Smooth muscle cell (in vitro differentiated cells): ENCODE data around the gene NPM1. TPM values are rescaled to one million over a fixed set of nuclear protein-coding genes. Genes with fewer than 3 reads are reported as not detected.

Experiments used
- DNase-seq: peaks from one replicate; lab custom pipeline; 2025; ENCODE audit not compliant: unreplicated experiment; lab: John Stamatoyannopoulos, UW
- H2AFZ ChIP-seq: fragments of 200-600 bp; sonication (generic); 2 replicates; pipeline ENCODE4 v1.6.0; 2016; ENCODE audit warnings: antibody characterized with exemption, low read depth, mild to moderate bottlenecking
- H3F3A ChIP-seq: fragments of 200-600 bp; sonication (generic); 2 replicates; pipeline ENCODE4 v1.6.0; 2017; ENCODE audit warnings: antibody characterized with exemption, low read depth
- H3K27ac ChIP-seq: fragments of 200-600 bp; sonication (generic); 2 replicates; pipeline ENCODE4 v1.5.1; 2016; ENCODE audit warnings: low read depth, mild to moderate bottlenecking
- H3K27me3 ChIP-seq: fragments of 200-600 bp; sonication (generic); 2 replicates; pipeline ENCODE4 v1.6.1; 2016; ENCODE audit warnings: low read depth, mild to moderate bottlenecking
- H3K36me3 ChIP-seq: fragments of 200-600 bp; sonication (generic); 2 replicates; pipeline ENCODE4 v1.5.1; 2016; ENCODE audit warnings: low read depth
- H3K4me1 ChIP-seq: fragments of 200-600 bp; sonication (generic); 2 replicates; pipeline ENCODE4 v1.5.1; 2016; ENCODE audit warnings: low read depth
- H3K4me2 ChIP-seq: fragments of 200-600 bp; sonication (generic); 2 replicates; pipeline ENCODE4 v1.6.0; 2016; ENCODE audit warnings: mild to moderate bottlenecking
- H3K4me3 ChIP-seq: fragments of 200-600 bp; sonication (generic); 2 replicates; pipeline ENCODE4 v1.5.1; 2016; ENCODE audit warnings: mild to moderate bottlenecking
- H3K79me2 ChIP-seq: fragments of 200-600 bp; sonication (generic); 2 replicates; pipeline ENCODE4 v1.6.0; 2016; ENCODE audit warnings: low read depth, mild to moderate bottlenecking
- H3K9ac ChIP-seq: fragments of 200-600 bp; sonication (generic); 2 replicates; pipeline ENCODE4 v1.6.0; 2016; ENCODE audit warnings: low read depth
- H3K9me3 ChIP-seq: fragments of 200-600 bp; sonication (generic); replicated peaks from 2 replicates; pipeline ENCODE4 v1.5.1; 2016; ENCODE audit warnings: low read depth
- H4K20me1 ChIP-seq: fragments of 200-600 bp; sonication (generic); 2 replicates; pipeline ENCODE4 v1.6.0; 2016; ENCODE audit warnings: low read depth
- WGBS: methylation state at CpG from one replicate; pipeline ENCODE4 v1.1.7; 2016; ENCODE audit warnings: low lambda C conversion rate; 5-methylcytosine and 5-hydroxymethylcytosine counted together
- polyA plus RNA-seq: library from polyadenylated mRNA; unstranded; fragments of >200 nt; fragmentation: Nextera tagmentation; extraction: Ambion mirVana; gene quantifications from 2 replicates; pipeline ENCODE4 v1.2.1, GENCODE V29; 2016
- total RNA-seq: library from RNA; depleted of rRNA; stranded (reverse); fragments of >200 nt; gene quantifications from 2 replicates; pipeline ENCODE4 v1.2.3, GENCODE V29; 2014
- TF ChIP-seq, protein P1 (sequence below): fragments of 200-600 bp; sonication (generic); IDR thresholded peaks from 2 replicates; pipeline ENCODE4 v1.5.1; 2017; ENCODE audit warnings: borderline replicate concordance, mild to moderate bottlenecking, antibody characterized with exemption; ENCODE audit not compliant: insufficient read depth, poor library complexity, severe bottlenecking

NPM1 gene
- total and polyA plus RNA-seq, 2 experiments from 2014 or later = 330 to 2,459 TPM

- Histone ChIP-seq H3F3A (no peaks in the 10 kb centered on the region), H3K4me2 (no peak overlapping the region), H3K9ac (no peak overlapping the region), H3K4me3 (no peak overlapping the region), H3K79me2 (no peaks in the 10 kb centered on the region), H3K9me3 (no peaks in the 10 kb centered on the region), H3K27me3 (peaks cover 4% of the 10 kb centered on the region), H3K4me1 (no peaks in the 10 kb centered on the region), H4K20me1 (no peaks in the 10 kb centered on the region), H3K36me3 (no peaks in the 10 kb centered on the region), H3K27ac (no peak overlapping the region), H2AFZ (no peak overlapping the region)
- 57% methylated on average over 17 of the region's 17 CpGs for whole genome bisulfite sequencing
- TF ChIP-seq, protein P1, sequence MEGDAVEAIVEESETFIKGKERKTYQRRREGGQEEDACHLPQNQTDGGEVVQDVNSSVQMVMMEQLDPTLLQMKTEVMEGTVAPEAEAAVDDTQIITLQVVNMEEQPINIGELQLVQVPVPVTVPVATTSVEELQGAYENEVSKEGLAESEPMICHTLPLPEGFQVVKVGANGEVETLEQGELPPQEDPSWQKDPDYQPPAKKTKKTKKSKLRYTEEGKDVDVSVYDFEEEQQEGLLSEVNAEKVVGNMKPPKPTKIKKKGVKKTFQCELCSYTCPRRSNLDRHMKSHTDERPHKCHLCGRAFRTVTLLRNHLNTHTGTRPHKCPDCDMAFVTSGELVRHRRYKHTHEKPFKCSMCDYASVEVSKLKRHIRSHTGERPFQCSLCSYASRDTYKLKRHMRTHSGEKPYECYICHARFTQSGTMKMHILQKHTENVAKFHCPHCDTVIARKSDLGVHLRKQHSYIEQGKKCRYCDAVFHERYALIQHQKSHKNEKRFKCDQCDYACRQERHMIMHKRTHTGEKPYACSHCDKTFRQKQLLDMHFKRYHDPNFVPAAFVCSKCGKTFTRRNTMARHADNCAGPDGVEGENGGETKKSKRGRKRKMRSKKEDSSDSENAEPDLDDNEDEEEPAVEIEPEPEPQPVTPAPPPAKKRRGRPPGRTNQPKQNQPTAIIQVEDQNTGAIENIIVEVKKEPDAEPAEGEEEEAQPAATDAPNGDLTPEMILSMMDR = peak; percentile 70
- no peak for DNase-seq
Measured at GRCh38 chr5:171342362-171343111, 45.1 kb upstream of the NPM1 start.

DNA sequence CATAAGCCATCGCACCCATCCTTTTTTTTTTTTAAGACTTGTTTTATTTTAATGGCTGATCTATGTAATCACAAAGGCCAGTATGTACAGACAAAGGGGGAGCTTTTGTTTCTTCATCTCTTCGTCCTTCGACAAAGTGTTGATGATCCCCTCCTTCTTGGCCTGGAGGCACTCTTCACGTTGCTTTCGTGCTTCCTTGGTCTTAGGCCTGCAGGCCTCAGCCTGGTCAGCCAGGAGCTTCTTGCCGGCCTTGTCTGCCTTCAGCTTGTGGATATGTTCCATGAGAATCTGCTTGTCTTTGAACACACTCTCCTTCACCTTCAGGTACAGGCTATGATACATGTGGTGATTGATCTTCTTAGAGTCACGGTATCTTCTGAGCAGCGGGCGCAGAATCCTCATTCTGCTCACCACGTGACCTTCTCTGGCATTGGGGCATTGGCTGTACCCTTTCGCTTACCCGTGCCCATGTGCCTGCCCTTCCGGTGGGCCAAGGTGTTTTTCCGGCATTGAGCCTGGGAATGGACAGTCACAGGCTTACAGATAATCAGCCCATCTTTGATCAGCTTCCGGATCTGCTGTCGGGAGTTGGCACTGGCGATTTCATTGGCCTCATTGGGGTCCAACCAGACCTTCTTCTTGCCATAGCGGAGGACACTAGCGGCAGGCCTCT lies 42.6 kb upstream of the NPM1 start:
- Histone ChIP-seq H3K9ac (no peak overlapping the region), H3K4me2 (no peak overlapping the region), H3K9me3 (no peaks in the 10 kb centered on the region), H3K4me3 (no peak overlapping the region), H3K27me3 (no peaks in the 10 kb centered on the region), H3K27ac (no peak overlapping the region), H3K36me3 (no peaks in the 10 kb centered on the region), H3K4me1 (no peaks in the 10 kb centered on the region), H3F3A (no peaks in the 10 kb centered on the region), H3K79me2 (no peaks in the 10 kb centered on the region), H2AFZ (no peak overlapping the region), H4K20me1 (no peaks in the 10 kb centered on the region)
- DNase-seq = no peak
- 93% methylated on average over 19 of the region's 19 CpGs for WGBS
- TF ChIP-seq, protein P1 = no peak

- Histone ChIP-seq H3K36me3 (no peaks in the 10 kb centered on the region), H3K27ac (no peak overlapping the region), H3F3A (no peaks in the 10 kb centered on the region), H3K4me3 (no peak overlapping the region), H3K9ac (no peak overlapping the region), H3K79me2 (no peaks in the 10 kb centered on the region), H3K27me3 (no peaks in the 10 kb centered on the region), H2AFZ (no peak overlapping the region), H4K20me1 (no peaks in the 10 kb centered on the region), H3K4me1 (no peaks in the 10 kb centered on the region), H3K4me2 (no peak overlapping the region), H3K9me3 (no peaks in the 10 kb centered on the region)
- TF ChIP-seq, protein P1 = no peak
- no peak for DNase-seq
- WGBS = 84% methylated on average over 7 of the region's 7 CpGs
Measured at GRCh38 chr5:171351536-171352073, 36.0 kb upstream of the NPM1 start.
